C4-2B (cell line): ENCODE results near the gene PTPRF.

Experiments used
- ZFX ChIP-seq: fragments of 450-650 bp; IDR thresholded peaks from 2 replicates; pipeline ENCODE4 v1.6.1; 2017
- TF ChIP-seq, protein P1 (sequence below): fragments of 450-650 bp; conservative IDR thresholded peaks from 2 replicates; pipeline ENCODE4 v1.5.1; 2017; ENCODE audit warnings: mild to moderate bottlenecking

DNA sequence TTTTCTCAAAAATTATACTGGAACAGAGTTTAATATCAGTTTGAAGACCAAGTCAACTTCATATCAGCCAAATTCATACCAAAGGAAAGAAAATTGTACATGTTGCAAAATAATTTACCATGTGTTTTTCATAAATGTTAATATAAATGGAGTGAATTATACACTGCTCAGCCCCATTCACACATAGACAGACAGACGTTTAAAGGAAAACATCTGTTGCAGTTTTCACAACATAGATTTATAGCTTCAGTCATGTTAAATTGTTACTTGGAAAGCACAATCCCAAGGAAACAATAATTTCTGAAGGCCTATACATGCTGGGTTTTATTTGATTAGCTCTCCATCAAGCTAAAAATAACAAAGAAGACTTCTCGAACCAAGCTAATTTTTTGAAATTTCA, 49.2 kb upstream of the PTPRF start:
- TF ChIP-seq, protein P1, sequence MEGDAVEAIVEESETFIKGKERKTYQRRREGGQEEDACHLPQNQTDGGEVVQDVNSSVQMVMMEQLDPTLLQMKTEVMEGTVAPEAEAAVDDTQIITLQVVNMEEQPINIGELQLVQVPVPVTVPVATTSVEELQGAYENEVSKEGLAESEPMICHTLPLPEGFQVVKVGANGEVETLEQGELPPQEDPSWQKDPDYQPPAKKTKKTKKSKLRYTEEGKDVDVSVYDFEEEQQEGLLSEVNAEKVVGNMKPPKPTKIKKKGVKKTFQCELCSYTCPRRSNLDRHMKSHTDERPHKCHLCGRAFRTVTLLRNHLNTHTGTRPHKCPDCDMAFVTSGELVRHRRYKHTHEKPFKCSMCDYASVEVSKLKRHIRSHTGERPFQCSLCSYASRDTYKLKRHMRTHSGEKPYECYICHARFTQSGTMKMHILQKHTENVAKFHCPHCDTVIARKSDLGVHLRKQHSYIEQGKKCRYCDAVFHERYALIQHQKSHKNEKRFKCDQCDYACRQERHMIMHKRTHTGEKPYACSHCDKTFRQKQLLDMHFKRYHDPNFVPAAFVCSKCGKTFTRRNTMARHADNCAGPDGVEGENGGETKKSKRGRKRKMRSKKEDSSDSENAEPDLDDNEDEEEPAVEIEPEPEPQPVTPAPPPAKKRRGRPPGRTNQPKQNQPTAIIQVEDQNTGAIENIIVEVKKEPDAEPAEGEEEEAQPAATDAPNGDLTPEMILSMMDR = no peak
- TF ChIP-seq ZFX = no peak
